Natural killer cell (primary cell): ENCODE data around the gene PRKCG. TPM values are rescaled to one million over a fixed set of nuclear protein-coding genes. Genes with fewer than 3 reads are reported as not detected.

Source experiments
- ATAC-seq, 3 donors: fragments of 150-1000 bp in 2 of 3; fragments of 200-7000 bp in 1 of 3; cut with Tn5 transposase; 1 replicate in 1 of 3; 2 replicates in 2 of 3; pipeline ENCODE4 v1.10.0; 2021; ENCODE audit warnings: mild to moderate bottlenecking in 2 of 3, moderate library complexity in 2 of 3
- DNase-seq, 2 donors: peaks; one replicate each; pipeline versions ENCODE4 v3.0.0 to v3.0.0-alpha.2; 2013 to 2021; ENCODE audit warnings: mixed read lengths in 1 of 2
- H3K27ac ChIP-seq: one replicate; pipeline ENCODE4 v1.5.1; 2013; ENCODE audit warnings: mild to moderate bottlenecking, low read length
- H3K27me3 ChIP-seq: one replicate; pipeline ENCODE4 v1.6.1; 2013; ENCODE audit warnings: low read length; ENCODE audit not compliant: control insufficient read depth, insufficient read depth
- H3K36me3 ChIP-seq: one replicate; pipeline ENCODE4 v1.6.1; 2013; ENCODE audit warnings: low read length; ENCODE audit not compliant: control insufficient read depth, insufficient read depth
- H3K4me1 ChIP-seq: one replicate; pipeline ENCODE4 v1.6.1; 2013; ENCODE audit warnings: low read length; ENCODE audit not compliant: control insufficient read depth, insufficient read depth
- H3K4me3 ChIP-seq: one replicate; pipeline ENCODE4 v1.5.1; 2013; ENCODE audit warnings: low read length
- H3K9me3 ChIP-seq: one replicate; pipeline ENCODE4 v1.6.1; 2013; ENCODE audit warnings: low read length; ENCODE audit not compliant: control insufficient read depth, insufficient read depth
- H3K27ac Mint-ChIP-seq, 2 donors: one replicate each; pipeline ENCODE4 v1.8.0; 2022; ENCODE audit warnings: mild to moderate bottlenecking in 2 of 2, mixed read lengths in 2 of 2, moderate library complexity in 1 of 2
- H3K27me3 Mint-ChIP-seq, 2 donors: one replicate each; pipeline ENCODE4 v1.8.0; 2022; ENCODE audit warnings: low read depth in 2 of 2, mixed read lengths in 2 of 2
- H3K36me3 Mint-ChIP-seq: one replicate; pipeline ENCODE4 v1.8.0; 2022; ENCODE audit warnings: mixed read lengths
- H3K4me1 Mint-ChIP-seq, 2 donors: one replicate each; pipeline ENCODE4 v1.8.0; 2022; ENCODE audit warnings: mixed read lengths in 2 of 2
- H3K4me3 Mint-ChIP-seq: one replicate; pipeline ENCODE4 v1.8.0; 2022; ENCODE audit warnings: mild to moderate bottlenecking, moderate library complexity, mixed read lengths
- H3K9me3 Mint-ChIP-seq, 2 donors: one replicate each; pipeline ENCODE4 v1.8.0; 2022; ENCODE audit warnings: mixed read lengths in 2 of 2
- WGBS: methylation state at CpG from one replicate; pipeline ENCODE4 v1.1.7; 2013; ENCODE audit warnings: missing lambda C conversion rate; ENCODE audit not compliant: insufficient coverage; 5-methylcytosine and 5-hydroxymethylcytosine counted together
- intact Hi-C: fragments of 100-400 bp; cut with micrococcal nuclease; formaldehyde crosslinking; loops from one replicate; pipeline ENCODE4 v1.14.2; 2022
- total RNA-seq, 4 donors: library from RNA; stranded (reverse); fragments of 120-200 nt in 1 of 4; gene quantifications; one replicate each; pipeline versions ENCODE4 v1.2.3 to v1.2.4, GENCODE V29; 2013 to 2022
- TF ChIP-seq, protein P1 (sequence below): fragments of 200-600 bp; IDR thresholded peaks from one replicate; pipeline ENCODE4 v1.8.0; 2022; ENCODE audit warnings: antibody characterized with exemption

The PRKCG gene
- total RNA-seq, 3 donors from 2014 or later (not counting 1 experiment from before 2014, with no cell fraction given), result 0.55 to 2.6 (median 1.5) TPM

- no peaks in the 10 kb centered on the region for H3K36me3 ChIP-seq
- ATAC-seq, result no peak
- Mint-ChIP-seq H3K36me3 (no peaks in the 10 kb centered on the region), H3K27me3 (no peaks in the 10 kb centered on the region), H3K27ac (peak overlapping the region in 1 of 2 donors; percentile 99), H3K9me3 (no peaks in the 10 kb centered on the region), H3K4me1 (peaks cover 23 to 32% of the 10 kb centered on the region in 2 donors), H3K4me3 (no peak overlapping the region)
- TF ChIP-seq, protein P1, sequence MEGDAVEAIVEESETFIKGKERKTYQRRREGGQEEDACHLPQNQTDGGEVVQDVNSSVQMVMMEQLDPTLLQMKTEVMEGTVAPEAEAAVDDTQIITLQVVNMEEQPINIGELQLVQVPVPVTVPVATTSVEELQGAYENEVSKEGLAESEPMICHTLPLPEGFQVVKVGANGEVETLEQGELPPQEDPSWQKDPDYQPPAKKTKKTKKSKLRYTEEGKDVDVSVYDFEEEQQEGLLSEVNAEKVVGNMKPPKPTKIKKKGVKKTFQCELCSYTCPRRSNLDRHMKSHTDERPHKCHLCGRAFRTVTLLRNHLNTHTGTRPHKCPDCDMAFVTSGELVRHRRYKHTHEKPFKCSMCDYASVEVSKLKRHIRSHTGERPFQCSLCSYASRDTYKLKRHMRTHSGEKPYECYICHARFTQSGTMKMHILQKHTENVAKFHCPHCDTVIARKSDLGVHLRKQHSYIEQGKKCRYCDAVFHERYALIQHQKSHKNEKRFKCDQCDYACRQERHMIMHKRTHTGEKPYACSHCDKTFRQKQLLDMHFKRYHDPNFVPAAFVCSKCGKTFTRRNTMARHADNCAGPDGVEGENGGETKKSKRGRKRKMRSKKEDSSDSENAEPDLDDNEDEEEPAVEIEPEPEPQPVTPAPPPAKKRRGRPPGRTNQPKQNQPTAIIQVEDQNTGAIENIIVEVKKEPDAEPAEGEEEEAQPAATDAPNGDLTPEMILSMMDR, result no peak
- H3K4me3 ChIP-seq, result no peak overlapping the region
- intact Hi-C loops, result no loop called here
- H3K27ac ChIP-seq, result no peak overlapping the region
- no peaks in the 10 kb centered on the region for H3K27me3 ChIP-seq
- no peak for DNase-seq
- 92% methylated on average over 6 of the region's 6 CpGs for WGBS
- no peaks in the 10 kb centered on the region for H3K9me3 ChIP-seq
- H3K4me1 ChIP-seq, result peaks cover 38% of the 10 kb centered on the region
Observed at GRCh38 chr19:53864308-53864836, 17.6 kb upstream of the PRKCG start.

- Histone ChIP-seq H3K27me3 (no peaks in the 10 kb centered on the region), H3K27ac (peak overlapping the region; percentile 99), H3K4me3 (peak overlapping the region; percentile 27), H3K36me3 (peaks cover 1% of the 10 kb centered on the region), H3K4me1 (peaks cover 45% of the 10 kb centered on the region), H3K9me3 (no peaks in the 10 kb centered on the region)
- H3K9me3 Mint-ChIP-seq, result no peaks in the 10 kb centered on the region
- 64% methylated on average over 9 of the region's 9 CpGs for WGBS
- peak overlapping the region; percentile 98 to 99 for H3K27ac Mint-ChIP-seq
- TF ChIP-seq, protein P1, result no peak
- H3K4me1 Mint-ChIP-seq, result peaks cover 25 to 39% of the 10 kb centered on the region in 2 donors
- H3K27me3 Mint-ChIP-seq, result no peaks in the 10 kb centered on the region
- ATAC-seq, result no peak
- peak in 1 of 2 donors; percentile 17 for DNase-seq
- intact Hi-C loops, result no loop called here
- no peaks in the 10 kb centered on the region for H3K36me3 Mint-ChIP-seq
- H3K4me3 Mint-ChIP-seq, result peak overlapping the region; percentile 40
Observed at GRCh38 chr19:53865523-53865917, 16.5 kb upstream of the PRKCG start.

DNA sequence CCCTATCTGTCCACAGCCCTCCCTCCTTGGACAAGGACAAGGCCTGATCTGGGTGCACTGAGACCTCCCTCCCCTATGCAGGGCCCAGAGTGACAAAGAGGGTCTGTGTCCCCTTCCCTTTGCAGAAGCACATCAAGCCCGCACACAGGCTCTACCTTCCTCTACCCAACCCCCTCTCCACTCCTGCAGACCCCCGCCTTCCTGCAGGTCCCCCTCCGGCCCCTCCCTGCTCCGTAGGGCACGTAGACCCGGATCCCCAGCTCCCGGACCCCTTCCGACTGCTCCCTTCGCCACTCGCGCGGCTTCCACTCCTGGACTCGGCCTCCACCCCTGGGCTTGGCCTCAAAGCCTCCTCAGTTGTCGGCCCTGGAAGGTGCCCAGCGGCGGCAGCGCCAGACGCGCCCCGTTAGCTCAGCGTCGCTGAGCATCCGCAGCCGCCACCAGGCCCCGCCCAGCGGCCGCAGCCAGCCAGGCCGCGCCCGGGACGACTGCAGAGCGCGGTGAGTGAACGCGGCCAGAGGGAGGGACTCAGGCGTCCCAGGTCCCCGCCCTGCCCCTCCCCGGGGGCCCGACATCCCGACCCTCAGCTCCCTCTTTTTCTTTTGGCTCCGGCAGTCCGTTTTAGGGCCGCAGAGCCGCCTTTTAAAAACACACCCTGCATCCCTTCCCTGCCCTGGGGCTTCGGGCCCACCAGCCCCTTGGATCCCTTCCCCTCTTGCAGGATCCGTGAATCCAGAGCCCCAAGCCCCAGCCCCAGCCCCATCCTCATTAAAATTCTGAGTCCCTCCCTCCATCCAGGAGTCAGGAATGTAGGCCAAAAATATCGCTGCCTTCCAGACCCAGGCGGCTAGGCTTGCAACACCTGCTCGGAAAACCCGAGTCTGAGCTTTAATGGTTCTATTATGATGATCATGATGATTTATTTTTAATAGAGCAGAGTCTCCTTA is 15.8 kb upstream of the PRKCG start:
- Histone ChIP-seq H3K27me3 (no peaks in the 10 kb centered on the region), H3K4me3 (peak overlapping the region; percentile 37), H3K9me3 (no peaks in the 10 kb centered on the region), H3K27ac (peak overlapping the region; percentile 99), H3K36me3 (peaks cover 2% of the 10 kb centered on the region), H3K4me1 (peaks cover 51% of the 10 kb centered on the region)
- Mint-ChIP-seq H3K4me1 (peaks cover 32 to 45% of the 10 kb centered on the region in 2 donors), H3K27me3 (no peaks in the 10 kb centered on the region), H3K4me3 (peak overlapping the region; percentile 96), H3K9me3 (no peaks in the 10 kb centered on the region), H3K27ac (peak overlapping the region; percentile 98 to 99), H3K36me3 (no peaks in the 10 kb centered on the region)
- peak; percentile 18 to 34 (median 19) for ATAC-seq
- intact Hi-C loops, result loop anchor here (2.0 kb wide), 1 partner anchor 325 kb away; the partner anchor contains the start of gene TSEN34
- DNase-seq, result peak; percentile 77 to 91
- TF ChIP-seq, protein P1, result no peak
- WGBS, result 6% methylated on average over 50 of the region's 50 CpGs
